ENCODE results near the gene ITGB2. TPM values are rescaled to one million over a fixed set of nuclear protein-coding genes. Genes with fewer than 3 reads are reported as not detected.

ITGB2 gene
- total and polyA plus RNA-seq, 2 donors from 2014 or later: 9.5 to 111 TPM

- no peaks in the 10 kb centered on the region for H3K9me3 ChIP-seq (ENCODE audit: control insufficient read depth in 2 of 3, insufficient read depth in 1 of 3, low read length in 3 of 3)
- FAIRE-seq (no peak), DNase-seq (peak in 1 of 5 donors; percentile 32)
- H3K36me3 ChIP-seq (ENCODE audit: control insufficient read depth in 2 of 3, insufficient read depth in 3 of 3, low read length in 3 of 3): peaks cover 0 to 10% (median 8%) of the 10 kb centered on the region in 3 donors
- TF ChIP-seq, protein P1, sequence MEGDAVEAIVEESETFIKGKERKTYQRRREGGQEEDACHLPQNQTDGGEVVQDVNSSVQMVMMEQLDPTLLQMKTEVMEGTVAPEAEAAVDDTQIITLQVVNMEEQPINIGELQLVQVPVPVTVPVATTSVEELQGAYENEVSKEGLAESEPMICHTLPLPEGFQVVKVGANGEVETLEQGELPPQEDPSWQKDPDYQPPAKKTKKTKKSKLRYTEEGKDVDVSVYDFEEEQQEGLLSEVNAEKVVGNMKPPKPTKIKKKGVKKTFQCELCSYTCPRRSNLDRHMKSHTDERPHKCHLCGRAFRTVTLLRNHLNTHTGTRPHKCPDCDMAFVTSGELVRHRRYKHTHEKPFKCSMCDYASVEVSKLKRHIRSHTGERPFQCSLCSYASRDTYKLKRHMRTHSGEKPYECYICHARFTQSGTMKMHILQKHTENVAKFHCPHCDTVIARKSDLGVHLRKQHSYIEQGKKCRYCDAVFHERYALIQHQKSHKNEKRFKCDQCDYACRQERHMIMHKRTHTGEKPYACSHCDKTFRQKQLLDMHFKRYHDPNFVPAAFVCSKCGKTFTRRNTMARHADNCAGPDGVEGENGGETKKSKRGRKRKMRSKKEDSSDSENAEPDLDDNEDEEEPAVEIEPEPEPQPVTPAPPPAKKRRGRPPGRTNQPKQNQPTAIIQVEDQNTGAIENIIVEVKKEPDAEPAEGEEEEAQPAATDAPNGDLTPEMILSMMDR (IDR thresholded peaks at IDR 0.05; ENCODE audit: borderline replicate concordance, extremely low read depth, insufficient read depth): no peak
- peaks cover 2 to 62% (median 43%) of the 10 kb centered on the region in 3 donors for H3K4me1 ChIP-seq (ENCODE audit: control insufficient read depth in 2 of 3, insufficient read depth in 2 of 3, low read depth in 1 of 3, low read length in 3 of 3)
- H3K27ac ChIP-seq (ENCODE audit: low read depth in 2 of 2, low read length in 2 of 2): peak overlapping the region in 1 of 2 donors; percentile 33
- H3K4me3 ChIP-seq (ENCODE audit: low read length in 3 of 3): no peak overlapping the region
- H3K9ac ChIP-seq (ENCODE audit: low read length in 3 of 3): no peak overlapping the region
- no peaks in the 10 kb centered on the region for H3K27me3 ChIP-seq (ENCODE audit: control insufficient read depth, insufficient read depth, low read length)
- intact Hi-C loops (cut with DNase I): no loop called here
Measured at GRCh38 chr21:44867999-44868700, 52.5 kb downstream of the ITGB2 start.

GRCh38 chr21:44867464-44867863, 53.2 kb downstream of the ITGB2 start:
- no peak for FAIRE-seq
- peak in 1 of 5 donors; percentile 64 for DNase-seq
- H3K4me3 ChIP-seq (ENCODE audit: low read length in 3 of 3): no peak overlapping the region
- intact Hi-C loops (cut with DNase I): no loop called here
- H3K4me1 ChIP-seq (ENCODE audit: control insufficient read depth in 2 of 3, insufficient read depth in 2 of 3, low read depth in 1 of 3, low read length in 3 of 3): peaks cover 2 to 59% (median 43%) of the 10 kb centered on the region in 3 donors
- no peaks in the 10 kb centered on the region for H3K9me3 ChIP-seq (ENCODE audit: control insufficient read depth in 2 of 3, insufficient read depth in 1 of 3, low read length in 3 of 3)
- TF ChIP-seq, protein P1 (IDR thresholded peaks at IDR 0.05; ENCODE audit: borderline replicate concordance, extremely low read depth, insufficient read depth): no peak
- no peak overlapping the region for H3K9ac ChIP-seq (ENCODE audit: low read length in 3 of 3)
- H3K27ac ChIP-seq (ENCODE audit: low read depth in 2 of 2, low read length in 2 of 2): no peak overlapping the region
- no peaks in the 10 kb centered on the region for H3K27me3 ChIP-seq (ENCODE audit: control insufficient read depth, insufficient read depth, low read length)
- H3K36me3 ChIP-seq (ENCODE audit: control insufficient read depth in 2 of 3, insufficient read depth in 3 of 3, low read length in 3 of 3): peaks cover 0 to 10% (median 8%) of the 10 kb centered on the region in 3 donors

DNA sequence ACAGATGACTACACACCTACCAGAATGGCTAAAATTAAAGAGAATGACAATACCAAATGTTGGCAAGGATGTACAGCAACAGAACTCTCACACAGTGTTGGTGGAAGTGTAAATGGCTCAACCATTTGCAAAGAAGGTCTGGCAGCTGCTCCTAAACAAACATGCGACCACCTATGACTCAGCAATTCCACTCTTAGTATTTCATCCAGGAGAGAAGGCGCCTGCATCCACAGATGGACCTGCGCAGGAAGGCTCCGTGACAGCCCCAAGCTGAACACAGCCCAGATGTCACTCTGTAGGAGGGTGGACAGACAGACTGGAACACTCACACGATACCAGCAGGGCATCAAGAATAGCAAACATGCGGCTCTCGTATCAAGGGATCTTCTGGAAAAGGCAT, 53.9 kb downstream of the ITGB2 start:
- no peak for DNase-seq

More for the DNA sequence above, 53.9 kb downstream of the ITGB2 start:
- H3K9ac ChIP-seq (ENCODE audit: low read length in 3 of 3): no peak overlapping the region
- intact Hi-C loops (cut with DNase I): no loop called here
- no peak overlapping the region for H3K27ac ChIP-seq (ENCODE audit: low read depth in 2 of 2, low read length in 2 of 2)
- TF ChIP-seq, protein P1 (IDR thresholded peaks at IDR 0.05; ENCODE audit: borderline replicate concordance, extremely low read depth, insufficient read depth): no peak
- no peaks in the 10 kb centered on the region for H3K27me3 ChIP-seq (ENCODE audit: control insufficient read depth, insufficient read depth, low read length)
- H3K9me3 ChIP-seq (ENCODE audit: control insufficient read depth in 2 of 3, insufficient read depth in 1 of 3, low read length in 3 of 3): no peaks in the 10 kb centered on the region
- FAIRE-seq: no peak
- H3K36me3 ChIP-seq (ENCODE audit: control insufficient read depth in 2 of 3, insufficient read depth in 3 of 3, low read length in 3 of 3): peaks cover 0 to 13% (median 8%) of the 10 kb centered on the region in 3 donors
- H3K4me1 ChIP-seq (ENCODE audit: control insufficient read depth in 2 of 3, insufficient read depth in 2 of 3, low read depth in 1 of 3, low read length in 3 of 3): peaks cover 1 to 52% (median 36%) of the 10 kb centered on the region in 3 donors
- H3K4me3 ChIP-seq (ENCODE audit: low read length in 3 of 3): no peak overlapping the region

Measured in kidney (tissue), 14 donors.